GM12873 (cell line): ENCODE data around the gene MRPS9.

Source experiments
- TF ChIP-seq, protein P1 (sequence below): IDR thresholded peaks from 2 replicates; pipeline ENCODE4 v1.5.1; 2012; ENCODE audit warnings: low read depth, mild to moderate bottlenecking, moderate library complexity, low read length, control low read depth; ENCODE audit not compliant: insufficient read depth; ENCODE audit errors: missing control alignments

The MRPS9 gene

DNA sequence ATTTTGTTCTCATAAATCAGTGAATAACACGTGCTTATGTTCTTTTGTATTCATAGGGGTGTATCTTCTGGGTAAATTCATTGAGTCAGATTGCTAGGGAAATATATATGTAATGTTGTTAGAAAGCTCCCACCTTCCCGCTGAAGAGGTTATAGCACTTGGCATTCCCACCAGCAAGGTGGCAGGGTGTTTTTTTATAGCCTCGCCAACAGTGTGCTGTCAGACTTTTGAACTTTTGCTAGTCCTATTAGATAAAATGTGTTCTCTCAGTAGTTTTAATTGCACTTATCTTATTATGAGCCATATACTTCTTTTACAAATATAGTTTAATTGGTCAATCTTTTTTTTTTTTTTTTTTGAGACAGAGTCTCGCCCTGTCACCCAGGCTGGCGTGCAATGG, 31.0 kb downstream of the MRPS9 start:
- TF ChIP-seq, protein P1, sequence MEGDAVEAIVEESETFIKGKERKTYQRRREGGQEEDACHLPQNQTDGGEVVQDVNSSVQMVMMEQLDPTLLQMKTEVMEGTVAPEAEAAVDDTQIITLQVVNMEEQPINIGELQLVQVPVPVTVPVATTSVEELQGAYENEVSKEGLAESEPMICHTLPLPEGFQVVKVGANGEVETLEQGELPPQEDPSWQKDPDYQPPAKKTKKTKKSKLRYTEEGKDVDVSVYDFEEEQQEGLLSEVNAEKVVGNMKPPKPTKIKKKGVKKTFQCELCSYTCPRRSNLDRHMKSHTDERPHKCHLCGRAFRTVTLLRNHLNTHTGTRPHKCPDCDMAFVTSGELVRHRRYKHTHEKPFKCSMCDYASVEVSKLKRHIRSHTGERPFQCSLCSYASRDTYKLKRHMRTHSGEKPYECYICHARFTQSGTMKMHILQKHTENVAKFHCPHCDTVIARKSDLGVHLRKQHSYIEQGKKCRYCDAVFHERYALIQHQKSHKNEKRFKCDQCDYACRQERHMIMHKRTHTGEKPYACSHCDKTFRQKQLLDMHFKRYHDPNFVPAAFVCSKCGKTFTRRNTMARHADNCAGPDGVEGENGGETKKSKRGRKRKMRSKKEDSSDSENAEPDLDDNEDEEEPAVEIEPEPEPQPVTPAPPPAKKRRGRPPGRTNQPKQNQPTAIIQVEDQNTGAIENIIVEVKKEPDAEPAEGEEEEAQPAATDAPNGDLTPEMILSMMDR = no peak

DNA sequence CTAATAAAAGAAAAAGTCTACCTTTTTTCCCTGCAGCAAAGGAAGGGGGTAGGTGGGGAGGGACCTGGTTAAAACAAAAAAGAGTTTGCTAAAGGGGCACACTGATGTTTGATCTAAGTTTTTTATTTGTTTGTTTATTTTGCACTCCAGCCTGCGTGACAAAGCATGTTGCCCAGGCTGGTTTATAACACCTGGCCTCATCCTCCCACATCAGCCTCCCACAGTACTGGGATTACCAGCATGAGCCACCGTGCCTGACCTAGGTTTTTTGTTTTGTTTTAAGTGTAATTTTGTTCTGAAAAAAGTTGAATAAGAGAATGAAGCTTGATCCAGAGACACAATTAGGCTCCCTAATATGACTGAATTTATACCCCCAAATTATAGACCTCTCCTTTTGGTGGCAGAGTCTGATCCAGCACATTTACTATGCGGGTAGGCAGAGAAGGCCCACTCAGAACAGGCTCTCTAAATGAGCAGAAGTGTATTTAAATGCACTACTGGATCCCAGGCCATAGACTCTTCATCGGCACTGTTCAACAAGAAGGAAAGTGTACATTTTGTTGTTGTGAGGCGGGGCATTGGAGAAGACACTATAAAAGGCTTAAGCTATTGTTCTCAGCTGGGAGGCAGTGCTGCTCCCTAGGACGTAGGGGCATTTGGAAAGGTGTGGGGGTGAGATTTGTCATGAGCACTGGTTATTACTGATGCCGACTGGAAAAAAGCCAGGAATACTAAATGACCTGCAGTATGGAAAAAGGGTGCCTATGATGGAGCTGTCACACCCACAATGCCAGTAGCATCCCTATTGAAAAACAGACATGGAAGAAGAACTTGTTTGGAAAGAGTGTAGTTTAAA, 32.4 kb downstream of the MRPS9 start:
- TF ChIP-seq, protein P1 = no peak

DNA sequence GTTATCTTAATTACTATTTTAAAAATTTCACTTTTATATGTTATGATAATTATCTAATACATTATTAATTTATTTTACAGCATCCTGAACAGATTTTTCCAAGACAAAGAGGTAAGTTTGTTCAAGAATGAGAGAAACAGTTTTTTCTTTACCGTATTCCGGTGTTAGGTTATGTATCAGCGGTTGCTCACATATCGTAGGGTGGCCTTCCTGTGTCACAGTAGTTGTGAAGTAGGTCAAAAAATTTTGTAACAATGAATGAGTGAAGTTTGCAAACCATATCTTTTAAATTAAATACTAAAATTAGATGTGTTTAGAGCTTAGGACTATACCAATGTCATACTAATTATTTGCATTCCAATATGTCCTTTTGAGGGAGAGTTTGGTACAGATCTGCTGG, 33.5 kb downstream of the MRPS9 start:
- TF ChIP-seq, protein P1 = no peak

DNA sequence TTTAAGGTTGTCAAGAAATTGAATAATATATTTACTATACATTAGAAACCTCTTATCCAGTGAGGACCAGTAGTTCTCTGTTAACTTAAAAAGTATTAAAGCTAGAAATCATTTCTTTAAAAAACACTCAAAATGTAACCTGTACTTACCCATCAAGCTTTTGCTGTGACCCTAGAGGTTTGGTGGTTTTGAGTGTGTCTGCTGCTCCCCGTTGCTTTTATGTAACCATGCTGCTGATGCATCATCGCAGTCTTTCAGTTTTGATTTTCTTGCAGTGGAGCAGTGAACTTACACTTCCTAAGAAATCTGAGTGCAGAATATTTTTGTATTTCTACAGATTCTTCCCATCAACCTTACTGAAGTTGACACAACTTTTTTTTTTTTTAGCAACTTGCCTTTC, 34.2 kb downstream of the MRPS9 start:
- TF ChIP-seq, protein P1 = no peak

DNA sequence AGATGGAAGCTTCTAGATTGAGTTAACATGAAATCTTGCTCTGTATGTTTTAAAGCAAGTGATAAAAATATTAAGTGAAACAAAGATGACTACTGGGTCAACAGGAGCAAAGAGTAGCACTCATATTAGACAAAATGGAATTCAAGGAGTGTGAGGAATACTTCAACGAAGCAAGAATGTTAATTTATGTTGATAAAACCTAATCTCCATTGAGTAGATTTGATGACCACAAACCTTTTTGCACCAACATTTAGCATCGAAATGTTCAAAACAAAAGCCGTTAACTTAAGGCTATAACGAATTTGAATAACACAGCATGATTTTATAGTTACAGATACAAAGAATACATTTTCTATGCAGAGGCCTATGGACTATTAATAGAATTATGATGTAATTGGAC, 35.7 kb downstream of the MRPS9 start:
- TF ChIP-seq, protein P1 = no peak

DNA sequence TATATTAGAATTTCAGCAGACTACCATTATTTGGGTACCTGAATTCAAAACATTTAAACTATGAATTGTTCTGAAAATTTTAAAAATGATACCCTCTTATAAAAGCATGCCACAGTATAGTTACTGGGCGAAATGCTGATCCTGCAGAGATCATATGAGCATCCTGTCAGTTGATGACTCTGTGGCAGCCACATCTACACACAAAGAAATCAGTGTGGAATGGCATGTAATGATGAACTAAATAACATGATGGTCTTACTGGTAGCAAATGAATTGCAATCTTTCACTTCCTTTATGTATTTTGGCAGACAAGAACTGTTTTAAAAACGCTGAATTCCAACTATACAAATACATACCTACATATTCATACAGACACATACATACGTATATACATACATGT, 38.3 kb downstream of the MRPS9 start:
- TF ChIP-seq, protein P1 = no peak

DNA sequence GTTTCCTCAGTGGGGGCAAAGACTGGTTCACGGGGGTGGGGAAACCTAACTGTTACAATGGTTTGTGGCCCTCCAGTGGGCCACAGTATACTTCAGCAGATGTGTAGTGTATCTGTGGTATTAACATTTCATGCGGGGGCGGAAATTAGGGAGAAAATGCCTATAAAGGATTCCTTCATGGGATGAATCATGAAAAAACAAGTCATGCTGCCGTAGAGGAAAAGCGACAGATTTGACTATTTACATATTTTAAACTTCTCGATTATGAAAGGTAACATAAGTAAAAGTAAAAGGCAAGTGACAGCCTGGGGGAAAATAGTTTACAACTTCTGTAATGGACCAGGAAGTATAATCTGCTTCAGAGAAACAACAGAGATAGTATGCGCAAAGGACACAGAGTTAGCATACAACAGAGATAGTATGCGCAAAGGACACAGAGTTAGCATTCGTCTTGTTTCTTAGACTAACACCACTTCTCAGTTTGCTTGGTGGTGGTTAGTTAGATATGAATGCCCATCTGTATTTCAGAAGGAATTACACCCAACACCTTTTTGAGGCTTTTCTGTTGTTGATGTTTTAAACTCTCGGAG, 41.1 kb downstream of the MRPS9 start:
- TF ChIP-seq, protein P1 = no peak
